Stimulated activated CD4-positive, alpha-beta T cell treated with anti-CD3 and anti-CD28 coated beads, Interleukin-12 subunit alpha, Interleukin-12 subunit beta, amount 100 ng/mL, for 4 hours (primary cell): ENCODE measurements around the gene BCL11B.

Experiments
- DNase-seq: peaks from one replicate; pipeline ENCODE4 v3.0.0-alpha.2; 2020

The BCL11B gene

DNA sequence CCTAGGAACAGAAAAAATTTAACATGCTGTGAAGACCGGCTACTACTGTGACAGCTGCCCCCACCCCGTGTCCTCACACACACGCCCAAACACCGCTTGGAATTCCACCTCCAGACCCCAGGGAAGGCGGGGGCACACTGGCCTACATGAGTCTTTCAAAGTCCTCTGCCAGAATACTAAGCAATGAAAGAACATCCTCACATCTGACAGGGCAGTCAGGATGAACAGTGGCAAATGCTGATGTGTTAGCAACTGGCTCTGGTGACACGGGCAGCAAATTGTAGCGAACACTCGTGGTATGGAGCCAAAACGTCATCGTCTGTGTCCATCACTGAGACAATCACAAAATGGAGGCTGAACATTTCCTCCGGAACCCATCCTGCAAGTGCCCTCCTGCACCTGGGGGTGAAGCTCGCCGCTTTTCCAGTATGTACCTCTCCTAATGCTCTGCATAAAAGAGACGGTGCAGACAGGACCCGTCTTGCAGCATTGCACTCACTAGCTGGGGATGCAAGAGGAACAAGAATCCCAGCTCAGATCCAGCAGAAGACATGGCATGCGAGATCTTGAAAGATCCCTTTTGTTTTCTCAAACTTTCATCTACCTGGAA lies 94.8 kb downstream of the BCL11B start:
- no peak for DNase-seq

- no peak for DNase-seq
These were observed 95.6 kb downstream of the BCL11B start for GRCh38 chr14:99176156-99176945.

DNA sequence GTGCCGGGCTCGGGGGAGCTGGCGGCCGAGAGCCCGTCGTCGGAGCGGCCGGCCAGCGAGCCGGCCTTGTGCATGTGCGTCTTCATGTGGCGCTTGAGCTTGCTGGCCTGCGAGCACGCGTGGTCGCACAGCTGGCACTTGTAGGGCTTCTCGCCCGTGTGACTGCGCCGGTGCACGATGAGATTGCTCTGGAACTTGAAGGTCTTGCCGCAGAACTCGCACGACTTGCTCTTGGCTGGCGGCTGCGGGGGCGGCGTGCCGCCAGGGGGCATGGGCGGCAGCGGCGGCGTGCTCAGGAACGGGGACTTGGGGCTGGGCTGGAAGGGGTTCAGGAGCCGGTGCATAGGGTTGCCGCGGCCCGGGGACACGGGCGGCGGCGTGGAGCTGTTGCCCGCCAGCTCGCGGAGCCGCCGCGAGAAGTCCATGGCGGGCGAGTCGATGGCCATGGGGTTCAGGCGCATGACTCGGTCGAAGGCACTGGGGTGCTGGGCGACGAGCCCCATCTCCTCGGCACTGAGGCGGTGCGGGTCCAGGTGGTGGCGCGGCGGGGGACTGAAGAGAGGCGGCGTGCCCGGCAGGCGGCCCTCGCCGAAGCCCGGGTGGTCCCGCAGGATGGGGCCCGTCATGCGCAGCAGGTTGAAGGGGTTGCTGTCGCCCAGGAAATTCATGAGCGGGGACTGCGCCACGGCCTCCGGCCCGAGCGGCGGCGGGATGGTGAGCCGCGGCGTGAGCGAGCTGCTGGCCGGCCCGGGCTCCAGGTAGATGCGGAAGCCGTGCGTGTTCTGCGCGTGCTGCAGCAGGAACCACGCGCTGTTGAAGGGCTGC lies 96.5 kb downstream of the BCL11B start:
- no peak for DNase-seq

GRCh38 chr14:99174770-99175319 lies 97.2 kb downstream of the BCL11B start:
- DNase-seq, result no peak

DNA sequence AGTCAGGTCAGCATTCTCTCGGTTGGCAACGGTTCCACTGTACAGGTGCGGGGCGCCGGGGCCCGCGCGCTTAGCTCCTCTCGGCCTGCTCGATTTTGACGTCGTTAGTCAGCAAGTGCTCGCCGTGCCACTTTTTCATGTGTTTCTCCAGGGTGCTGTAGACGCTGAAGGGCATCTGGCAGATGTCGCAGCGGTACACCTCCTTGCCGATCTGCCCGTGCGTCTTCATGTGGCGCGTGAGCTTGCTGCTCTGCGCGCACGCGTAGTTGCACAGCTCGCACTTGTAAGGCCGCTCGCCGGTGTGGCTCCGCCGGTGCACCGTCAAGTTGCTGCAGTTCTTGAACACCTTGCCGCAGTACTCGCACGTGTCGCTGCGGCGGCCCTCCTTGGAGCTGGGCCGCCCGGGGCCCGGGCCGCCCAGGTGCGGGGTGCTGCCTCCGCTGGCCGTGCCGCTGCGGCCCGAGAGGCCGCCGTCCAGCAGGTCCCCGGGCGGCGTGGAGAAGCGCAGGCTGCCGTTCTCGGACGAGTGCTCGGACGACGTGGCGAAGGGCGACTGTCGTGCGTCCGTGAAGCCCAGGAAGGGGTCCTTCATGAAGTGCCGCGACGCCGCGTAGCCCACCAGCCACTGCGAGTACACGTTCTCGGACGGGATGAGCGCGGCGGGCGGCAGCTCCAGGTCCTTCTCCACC lies 97.8 kb downstream of the BCL11B start:
- DNase-seq, result no peak

GRCh38 chr14:99173506-99173905 lies 98.5 kb downstream of the BCL11B start:
- no peak for DNase-seq

- DNase-seq, result no peak
These were observed 98.9 kb downstream of the BCL11B start for GRCh38 chr14:99173086-99173485.

GRCh38 chr14:99171396-99171795 lies 100.6 kb downstream of the BCL11B start:
- no peak for DNase-seq

- DNase-seq, result no peak
These were observed 102.1 kb downstream of the BCL11B start for GRCh38 chr14:99169776-99170356.

DNA sequence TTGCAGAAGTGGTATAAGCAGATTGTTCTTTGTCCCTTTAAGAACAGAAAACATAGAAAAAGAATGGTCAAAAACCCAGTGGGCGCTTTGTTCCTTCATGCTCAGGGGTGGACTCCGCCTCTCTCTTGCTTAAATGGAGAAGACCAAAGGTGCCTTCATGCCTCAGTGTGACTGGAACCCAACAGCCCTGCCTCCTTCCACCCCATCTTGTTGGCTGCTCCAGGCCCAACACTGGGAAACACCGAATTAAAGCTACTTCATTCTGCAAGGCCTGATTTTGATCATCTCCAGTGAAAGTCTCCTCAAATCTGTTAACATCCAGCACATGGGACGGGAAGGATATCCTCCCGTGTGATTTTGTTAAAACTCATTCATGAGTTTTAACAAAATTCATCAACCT lies 103.7 kb downstream of the BCL11B start:
- no peak for DNase-seq

- DNase-seq, result no peak
These were observed 105.5 kb downstream of the BCL11B start for GRCh38 chr14:99166506-99166905.

- DNase-seq, result no peak
These were observed 107.3 kb downstream of the BCL11B start for GRCh38 chr14:99164712-99165111.

GRCh38 chr14:99163446-99163845 lies 108.6 kb downstream of the BCL11B start:
- no peak for DNase-seq

DNA sequence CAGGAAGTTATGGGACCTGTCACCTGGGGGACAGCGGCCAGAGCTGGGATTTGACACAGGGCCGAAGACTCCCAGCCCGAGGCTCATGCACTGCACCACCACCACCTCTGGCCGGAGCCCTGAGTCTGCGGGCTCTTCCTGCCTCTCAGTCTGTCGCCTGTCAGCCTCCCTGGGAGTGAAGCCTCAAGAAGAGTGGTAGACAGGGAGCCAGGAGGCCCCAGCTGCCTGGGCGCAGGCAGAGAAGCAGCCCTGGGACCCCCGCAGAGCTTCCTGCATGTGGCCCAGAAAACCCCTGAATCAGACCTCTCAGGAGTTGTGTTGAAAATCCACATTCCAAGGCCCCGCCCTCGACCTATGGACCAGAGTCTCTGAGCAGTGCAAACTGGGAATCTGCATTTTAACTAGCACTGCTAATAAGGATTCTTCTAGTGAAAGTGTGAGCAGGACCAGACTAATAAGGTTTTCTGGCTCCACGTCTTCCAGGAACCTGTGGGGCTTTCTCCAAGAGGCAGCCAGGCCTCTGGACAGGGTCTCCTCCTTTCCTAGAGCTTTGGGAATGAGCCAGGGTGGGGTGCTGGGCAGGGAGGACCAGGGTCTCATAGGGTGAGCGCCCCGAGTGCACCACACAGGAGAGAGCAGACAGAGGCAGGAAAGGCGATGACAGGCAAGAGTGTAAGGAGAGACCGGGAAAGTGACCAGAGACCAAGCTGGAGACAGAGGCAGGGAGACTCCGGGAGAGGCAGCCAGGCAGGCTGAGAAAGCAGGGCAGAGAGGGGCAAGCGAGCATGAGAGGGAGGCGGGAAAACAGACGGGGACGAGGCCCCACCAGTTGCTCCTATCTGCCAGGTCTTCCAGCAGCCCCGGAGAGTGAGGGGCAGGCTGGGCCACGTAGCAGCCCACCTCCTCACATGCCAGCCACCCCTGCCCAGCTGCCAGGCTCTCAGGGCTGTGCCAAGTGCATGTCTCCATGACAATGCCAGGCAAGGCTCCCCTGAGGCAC lies 112.4 kb downstream of the BCL11B start:
- DNase-seq, result no peak

DNA sequence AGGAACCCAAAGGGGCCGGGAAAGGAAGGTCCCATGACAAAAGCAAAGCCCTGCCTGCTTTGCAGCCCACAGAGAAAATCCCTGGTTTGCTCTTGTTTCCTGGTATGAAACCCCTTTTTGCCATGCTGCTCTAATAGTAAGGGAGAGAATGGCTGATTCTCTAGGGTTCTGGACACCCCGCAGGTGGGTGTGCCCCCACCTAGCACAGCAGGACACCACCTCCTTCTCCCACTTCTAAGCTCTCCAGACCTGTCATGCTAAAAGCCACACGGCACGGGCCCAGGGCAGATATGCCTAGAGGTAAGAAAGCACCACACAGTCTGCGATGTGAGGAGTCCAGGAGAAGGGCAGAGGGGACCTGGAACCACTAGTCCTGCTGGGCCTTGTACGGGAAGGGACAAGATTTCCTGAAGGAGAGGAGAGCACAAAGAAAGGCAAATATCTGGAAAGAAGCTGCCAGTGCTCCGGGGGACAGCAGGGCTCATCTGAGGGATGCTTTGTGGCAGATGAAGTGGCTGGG lies 113.3 kb downstream of the BCL11B start:
- no peak for DNase-seq

- no peak for DNase-seq
These were observed 113.8 kb downstream of the BCL11B start for GRCh38 chr14:99158150-99158549.

DNA sequence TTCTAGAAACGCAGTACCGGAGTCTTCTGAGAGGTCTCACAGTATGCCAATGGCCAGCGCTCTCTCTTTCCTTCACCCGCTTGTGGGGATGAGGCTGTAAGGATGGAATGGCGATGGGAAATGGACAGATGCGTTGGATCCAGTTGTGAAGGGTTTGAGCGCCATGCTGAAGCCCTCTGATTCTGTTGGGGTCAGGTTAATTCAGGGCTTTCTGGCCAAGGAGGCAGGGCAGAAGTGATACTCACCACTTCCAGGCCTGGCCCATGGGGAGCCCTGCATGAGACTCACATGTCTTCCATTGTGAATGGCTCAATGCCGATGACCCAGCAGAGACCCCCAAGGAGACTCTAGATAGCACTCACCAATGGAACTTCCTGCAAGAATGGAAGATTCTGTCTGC lies 114.3 kb downstream of the BCL11B start:
- no peak for DNase-seq

GRCh38 chr14:99157246-99157645 lies 114.8 kb downstream of the BCL11B start:
- no peak for DNase-seq

DNA sequence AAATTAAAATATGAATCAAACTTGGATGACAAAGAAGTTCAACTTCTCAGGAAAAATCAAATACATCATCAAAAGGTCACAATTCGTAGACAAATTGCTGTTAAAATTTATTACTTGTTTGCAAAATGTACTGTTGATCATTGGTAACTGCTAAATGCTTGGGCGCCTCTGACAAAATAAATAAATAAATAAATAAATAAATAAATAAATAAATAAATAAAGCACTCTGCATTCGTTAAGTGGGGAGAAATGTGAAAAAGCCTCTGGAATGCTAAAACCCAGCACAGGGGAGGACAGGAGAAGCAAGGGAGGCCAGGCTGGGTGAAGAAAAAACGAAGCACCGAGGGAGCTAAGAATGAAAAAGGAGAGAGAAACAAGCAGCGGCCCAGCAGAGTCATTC lies 115.2 kb downstream of the BCL11B start:
- no peak for DNase-seq

DNA sequence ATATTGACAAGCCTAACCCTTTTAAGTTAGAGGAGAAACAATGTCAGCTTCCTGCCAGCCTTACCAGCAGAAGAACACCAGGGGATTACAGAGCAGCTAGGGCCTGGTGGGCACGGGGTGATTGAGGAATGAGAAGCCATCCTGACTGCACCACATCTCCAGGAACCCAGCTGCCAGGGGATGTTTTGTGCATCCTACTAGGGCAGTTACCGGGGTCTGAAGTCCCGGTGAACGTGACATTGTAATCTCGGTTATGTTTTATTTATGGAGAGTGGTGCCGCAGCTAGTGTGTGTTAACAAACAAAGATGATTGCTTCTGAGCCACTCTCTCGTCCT lies 115.9 kb downstream of the BCL11B start:
- DNase-seq, result no peak
